HG03064 (cell line): ENCODE data around the gene UTS2B.
"Not testable (repeated sequence)": the region's sequence is repeated elsewhere in the genome, so short reads cannot be mapped to it uniquely, and the experiment has no call there.

ENCODE experiments used
- ATAC-seq: cut with Tn5 transposase; IDR thresholded peaks from one replicate; pipeline ENCODE4 v1.9.1; 2021; ENCODE audit warnings: low read depth; ENCODE audit not compliant: unreplicated experiment

UTS2B gene

DNA sequence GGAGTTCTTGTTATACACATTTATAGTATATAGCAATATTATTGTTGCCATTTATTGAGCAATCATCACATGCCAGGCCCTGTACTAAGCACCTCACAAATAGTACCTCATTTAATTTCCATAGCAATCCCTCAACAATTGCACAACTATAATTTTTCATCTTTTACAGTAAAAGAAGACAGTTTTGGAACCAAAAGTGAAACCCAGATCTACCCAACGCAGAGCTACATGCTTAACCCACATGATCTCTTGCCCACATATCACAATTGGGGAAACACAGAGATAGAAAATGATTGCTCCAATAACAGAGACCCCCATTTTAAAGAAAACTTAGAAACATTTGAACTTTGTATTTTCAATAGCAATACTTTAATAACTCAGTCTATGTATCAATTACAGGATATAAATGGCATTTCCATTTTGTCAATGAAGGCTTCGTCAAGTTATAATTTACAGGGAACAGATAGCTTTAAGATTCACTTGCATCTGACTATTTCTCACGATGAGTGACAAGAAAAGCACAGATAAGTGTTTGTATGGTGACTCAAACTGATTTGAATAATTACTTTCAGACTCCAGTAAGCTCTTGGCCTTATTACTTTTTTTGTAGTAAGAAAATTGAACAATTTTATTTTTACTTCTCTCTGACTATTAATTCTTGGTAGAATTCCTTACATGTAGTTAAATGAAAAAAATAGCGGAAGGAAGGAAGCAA, 39.9 kb downstream of the UTS2B start:
- ATAC-seq = peak; percentile 77

DNA sequence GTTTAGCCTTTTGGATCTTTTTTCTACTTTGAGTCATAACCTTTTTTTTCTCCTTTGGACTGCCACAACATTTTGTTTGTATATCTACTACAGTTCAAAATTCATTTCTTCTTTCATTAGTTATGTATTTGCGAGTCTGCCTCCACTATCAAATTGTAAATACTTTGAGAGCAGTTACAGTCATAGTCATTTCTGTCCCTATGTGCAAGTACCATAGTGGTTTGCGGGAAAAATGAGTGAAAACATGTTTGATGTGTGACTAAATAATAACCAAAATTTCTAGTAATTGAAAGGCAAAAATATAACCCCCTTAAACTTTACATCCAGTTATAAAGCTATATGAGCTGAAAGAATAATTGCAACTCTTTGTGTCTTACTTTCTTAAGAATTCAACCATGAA, 46.9 kb downstream of the UTS2B start:
- no peak for ATAC-seq

DNA sequence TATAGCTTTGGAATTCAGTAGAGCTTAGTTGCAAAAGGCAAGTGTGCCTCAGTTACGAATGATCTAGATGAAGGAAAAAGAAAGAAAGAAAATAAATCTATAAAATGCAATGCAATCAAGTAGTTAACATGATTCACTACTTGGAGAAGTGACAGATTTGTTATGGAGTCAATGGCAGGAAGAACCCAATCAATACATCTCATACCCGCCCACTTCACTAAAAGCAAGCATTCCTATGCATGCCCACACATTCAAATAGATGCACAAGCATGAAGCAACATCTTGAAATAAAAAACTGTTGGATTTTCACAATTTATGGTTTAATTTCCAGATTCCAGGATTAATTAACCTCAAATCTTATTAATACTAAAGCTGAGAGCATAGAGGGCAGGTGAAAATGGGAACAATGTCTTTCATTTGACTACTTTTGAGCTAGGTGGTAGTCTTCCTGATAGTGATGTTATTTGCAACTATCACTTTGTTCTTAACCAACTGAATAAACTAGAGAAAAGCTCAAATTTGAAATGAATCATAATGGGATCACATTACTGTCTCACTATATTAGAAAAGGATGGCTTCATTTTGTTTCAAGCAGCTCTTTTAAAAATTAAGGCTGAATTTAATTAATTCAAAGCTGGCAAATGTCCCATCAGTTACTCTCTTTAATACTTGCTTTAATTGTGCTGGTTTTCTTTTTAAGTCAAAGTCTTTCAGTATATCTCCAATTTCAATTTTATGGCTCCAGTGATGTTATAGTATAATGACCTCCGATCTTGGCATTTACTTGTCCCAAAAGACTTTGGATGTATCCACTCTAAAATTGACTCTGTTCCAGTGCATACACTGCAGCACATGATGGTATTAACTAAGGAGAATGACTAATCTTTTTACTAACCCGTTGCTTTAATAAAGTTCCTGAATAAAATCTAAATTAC, 47.8 kb downstream of the UTS2B start:
- no peak for ATAC-seq

DNA sequence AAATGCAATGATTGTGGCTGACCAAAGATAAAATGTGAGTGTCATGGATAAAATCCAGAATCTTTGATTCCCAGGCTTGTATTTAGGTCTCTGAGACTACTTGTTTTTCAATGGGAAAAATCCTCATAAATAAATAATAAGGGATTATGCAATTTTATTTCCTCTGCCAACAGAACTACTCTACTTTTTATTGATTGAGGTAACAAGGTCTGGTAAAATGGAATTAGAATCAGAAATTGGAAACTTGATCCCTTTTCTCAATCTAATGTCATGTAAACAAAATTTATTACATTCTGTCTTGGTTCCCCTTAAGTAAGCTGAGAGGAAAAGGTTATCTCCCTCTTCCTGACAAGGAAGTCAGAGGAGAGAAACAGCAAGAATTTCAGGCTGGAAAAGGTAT, 49.4 kb downstream of the UTS2B start:
- ATAC-seq = no peak

DNA sequence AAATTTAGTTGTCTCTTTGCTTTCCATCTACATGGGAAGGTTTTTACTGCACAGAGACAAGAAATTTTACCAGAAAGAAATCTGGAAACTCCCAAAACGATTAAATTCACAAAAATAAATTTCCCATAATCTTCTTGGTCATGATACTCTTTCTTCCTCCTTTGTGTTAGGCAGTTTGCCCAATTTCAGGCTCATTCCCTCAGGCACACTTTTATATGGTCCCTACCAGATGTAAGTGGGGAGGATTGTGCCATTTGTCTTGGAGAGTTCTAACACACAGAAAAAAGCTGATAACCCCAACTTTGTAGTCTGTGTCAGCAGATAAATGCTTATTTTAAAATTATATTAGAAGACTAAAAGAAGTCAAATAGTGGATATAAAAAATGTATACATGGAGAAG, 50.2 kb downstream of the UTS2B start:
- ATAC-seq = no peak

DNA sequence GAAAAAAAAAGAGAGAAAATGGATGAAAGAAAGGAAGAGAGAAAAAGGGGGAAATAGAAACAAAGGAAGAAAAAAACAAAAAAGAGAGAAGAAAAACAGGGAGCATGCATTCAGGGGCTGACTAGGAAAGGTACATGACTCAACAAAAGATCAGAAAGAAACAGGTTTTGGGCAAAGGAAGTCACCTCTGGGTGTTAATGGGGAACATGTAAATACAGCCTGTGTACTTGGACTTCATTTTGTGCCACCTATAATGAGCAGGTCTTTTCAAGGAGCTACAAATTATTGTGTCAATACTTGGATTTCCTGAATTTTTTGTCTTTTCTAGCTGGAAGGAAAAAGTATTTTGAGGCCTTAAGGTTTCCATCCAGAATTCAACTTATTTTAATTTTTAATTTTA, 54.6 kb downstream of the UTS2B start:
- no peak for ATAC-seq

DNA sequence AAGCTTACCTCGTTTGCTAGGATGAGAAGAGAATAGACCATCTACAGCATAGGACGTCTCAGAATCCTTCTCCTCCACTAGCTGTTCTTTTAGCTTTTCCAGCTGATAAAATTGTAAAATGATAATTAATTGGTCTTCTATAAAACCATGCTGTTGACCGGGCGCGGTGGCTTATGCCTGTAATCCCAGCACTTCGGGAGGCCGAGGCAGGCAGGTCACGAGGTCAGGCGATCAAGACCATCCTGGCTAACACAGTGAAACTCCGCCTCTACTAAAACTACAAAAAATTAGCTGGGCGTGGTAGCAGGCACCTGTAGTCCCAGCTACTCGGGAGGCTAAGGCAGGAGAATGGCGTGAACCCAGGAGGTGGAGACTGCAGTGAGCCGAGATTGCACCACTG, 55.1 kb downstream of the UTS2B start:
- not testable (repeated sequence) for ATAC-seq

DNA sequence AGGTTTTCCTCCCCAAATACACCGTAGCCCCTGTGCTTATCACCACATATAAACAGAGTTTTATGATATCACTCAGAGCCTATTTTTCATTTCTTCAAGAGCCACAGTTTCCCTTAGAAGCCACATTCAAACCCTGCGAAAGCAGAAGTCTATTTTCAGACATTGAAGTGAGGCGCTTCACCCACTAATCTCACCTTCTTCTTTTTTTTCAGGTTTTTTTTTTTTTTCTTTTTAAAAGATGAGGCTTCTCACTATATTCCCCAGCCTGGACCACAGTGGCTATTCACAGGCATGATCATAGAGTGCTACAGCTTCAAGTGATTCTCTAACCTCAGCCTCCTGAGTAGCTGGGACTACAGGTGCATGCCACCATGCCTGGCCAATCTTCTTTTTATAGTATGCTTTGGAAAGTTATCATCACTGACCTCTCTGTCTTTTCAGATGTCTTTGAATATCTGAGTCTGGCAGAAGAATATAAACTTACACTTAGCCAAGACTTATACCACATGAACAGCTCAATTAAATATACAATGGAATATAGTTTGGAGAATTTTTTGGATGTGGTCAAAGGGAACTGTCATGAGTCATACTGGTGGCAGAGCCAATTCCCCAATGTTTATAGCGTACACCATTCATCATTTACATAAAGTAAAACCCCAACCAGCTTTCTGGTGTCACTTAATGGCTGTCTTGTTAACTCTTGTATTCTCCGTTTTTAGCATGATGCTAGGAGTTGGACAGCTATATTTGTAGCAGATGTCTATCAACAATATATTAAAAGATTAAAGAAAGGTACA, 60.8 kb downstream of the UTS2B start:
- ATAC-seq = peak; percentile 61

DNA sequence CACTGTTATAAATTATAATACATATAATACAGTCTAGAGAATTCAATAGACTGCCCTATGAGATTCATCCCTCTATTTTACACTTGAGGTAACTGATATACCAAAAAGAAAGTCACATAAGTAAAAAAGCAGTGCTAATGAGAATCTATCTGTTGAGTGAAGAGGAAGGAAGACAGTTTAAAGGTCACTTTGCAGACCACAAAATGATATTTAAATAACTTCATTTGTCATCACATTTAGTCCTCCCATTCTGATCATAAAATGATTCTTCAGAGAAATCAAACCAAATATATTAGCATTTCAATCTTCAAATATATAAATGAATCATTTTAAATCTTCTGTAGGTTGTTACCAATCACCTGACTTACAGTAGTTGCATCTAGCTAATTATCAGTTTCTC, 61.6 kb downstream of the UTS2B start:
- ATAC-seq = no peak

DNA sequence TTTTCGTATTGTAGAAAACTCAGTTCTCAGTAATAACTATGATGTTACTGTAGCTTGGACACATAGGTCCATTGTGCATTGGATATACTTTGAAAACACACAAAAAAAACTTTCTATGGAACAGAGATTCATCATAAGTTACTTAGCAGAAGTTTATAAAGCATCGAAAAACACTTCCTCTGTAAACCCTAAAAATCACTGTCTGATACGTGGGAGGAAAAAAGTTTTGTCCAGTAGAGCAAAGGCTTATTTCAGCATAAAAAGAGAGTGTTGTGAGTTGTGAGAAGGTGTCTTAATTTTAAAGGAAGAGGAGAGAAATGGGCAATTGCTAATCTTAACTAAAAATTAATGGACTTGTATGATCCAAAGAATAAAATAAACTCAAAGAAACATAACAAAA, 66.5 kb downstream of the UTS2B start:
- no peak for ATAC-seq

DNA sequence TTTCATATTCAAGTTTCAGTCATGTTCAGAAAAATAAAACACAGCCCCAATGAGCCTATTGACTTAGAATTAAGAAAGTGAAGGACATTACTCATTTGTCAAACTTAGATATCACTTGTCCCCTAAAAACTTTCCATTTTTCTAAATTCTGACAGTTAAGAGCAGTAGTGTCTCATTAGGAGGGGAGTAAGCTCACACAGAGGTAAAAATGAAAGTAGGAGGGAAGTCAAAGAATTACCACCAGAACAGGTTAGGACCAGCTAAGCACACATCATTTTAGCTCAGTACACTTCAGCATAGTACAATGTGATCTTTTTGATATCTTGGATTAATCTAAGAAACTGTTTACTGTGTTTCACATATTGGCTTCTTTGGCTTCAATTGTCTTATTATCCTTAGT, 67.0 kb downstream of the UTS2B start:
- peak; percentile 72 for ATAC-seq

DNA sequence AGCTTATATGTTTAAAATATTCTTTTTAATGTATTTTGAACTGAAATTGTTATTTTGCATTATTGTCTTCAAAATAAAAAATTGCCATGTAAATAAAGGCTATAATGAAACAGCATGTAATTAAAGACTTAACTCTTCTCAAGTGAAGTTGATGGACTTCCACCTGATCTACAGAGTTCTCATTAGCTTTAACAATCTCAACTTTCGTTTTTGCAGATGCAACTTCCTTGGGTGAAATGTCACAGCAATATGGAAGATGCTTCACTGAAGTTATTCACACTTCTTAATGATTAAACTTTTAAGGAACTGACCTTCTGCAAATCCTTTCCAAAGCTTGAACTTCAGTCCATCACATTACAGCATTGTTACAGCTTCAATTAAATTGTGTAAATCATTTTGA, 67.7 kb downstream of the UTS2B start:
- ATAC-seq = peak; percentile 52

DNA sequence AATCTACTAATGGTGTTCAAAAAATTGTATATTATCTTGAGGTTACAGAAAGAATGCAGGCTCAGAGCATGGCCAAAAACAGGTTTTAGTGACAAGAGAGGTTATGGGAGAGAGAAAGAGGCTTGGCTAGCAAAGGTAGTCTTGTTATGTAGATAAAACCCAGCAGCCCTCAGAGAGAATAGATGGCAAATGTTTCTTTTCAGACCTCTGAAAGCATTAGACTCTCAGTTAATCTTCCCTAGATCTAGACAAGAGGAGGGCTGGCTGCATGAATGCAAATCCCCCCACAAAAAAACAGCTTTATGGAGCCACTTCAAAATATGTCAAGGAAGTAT, 69.1 kb downstream of the UTS2B start:
- ATAC-seq = no peak

DNA sequence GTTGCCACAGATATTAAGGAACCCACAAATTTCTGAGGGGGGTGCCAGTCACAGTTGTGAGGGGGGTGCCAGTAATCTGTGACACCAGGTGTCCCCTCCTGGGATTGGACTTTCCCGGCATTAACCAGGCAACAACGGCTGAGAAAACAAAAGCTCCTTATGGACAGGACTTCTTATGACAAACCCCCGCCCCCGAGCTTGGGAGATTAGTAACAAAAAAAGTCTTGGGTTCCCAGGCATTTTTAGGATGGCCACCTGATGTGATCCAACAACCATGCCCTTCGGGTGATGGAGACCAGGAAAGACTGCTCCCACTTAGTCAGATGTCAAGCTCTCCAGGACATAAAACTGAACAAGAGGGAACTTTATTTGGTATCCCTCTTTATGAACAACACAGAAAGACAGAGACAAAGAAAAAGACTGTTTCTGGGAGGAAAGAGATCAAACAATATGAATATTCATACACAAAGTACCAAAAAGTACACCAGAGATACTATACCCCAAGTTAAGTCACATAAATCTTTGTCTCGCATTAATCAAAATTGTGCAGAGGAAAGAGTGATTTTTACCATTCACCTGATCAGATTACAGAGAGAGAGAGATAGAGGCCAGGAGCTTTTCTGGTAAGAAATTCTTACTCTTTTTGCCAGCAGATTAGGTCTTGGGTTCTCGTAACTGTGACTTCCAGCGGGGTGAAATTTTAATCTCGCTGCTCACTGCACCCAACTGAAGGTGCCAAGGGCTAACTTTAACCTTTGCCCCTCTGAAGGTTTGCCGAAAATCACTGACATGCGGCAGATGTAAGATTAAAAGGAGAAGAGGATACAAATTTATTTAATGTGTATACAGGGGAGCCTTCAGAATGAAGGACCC, 69.7 kb downstream of the UTS2B start:
- ATAC-seq = no peak

DNA sequence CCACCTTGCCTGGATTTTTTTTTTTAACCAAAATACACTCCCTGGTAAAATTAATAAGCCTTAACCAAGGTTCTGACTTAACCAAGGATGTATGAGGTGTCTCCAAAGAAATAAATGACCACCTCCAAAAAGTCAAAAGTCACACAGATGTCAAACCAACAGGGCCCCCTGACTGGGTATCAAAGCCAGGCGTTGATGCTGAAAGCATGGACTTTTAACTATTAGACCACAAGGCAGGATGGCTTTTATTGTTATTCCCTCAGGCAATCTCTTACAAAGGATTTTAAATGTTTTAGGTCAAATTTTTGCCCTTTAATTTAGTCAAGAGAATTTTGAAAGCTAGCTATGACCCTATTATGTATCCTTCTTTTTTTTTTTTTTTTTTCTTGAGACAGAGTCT, 70.8 kb downstream of the UTS2B start:
- ATAC-seq = no peak

DNA sequence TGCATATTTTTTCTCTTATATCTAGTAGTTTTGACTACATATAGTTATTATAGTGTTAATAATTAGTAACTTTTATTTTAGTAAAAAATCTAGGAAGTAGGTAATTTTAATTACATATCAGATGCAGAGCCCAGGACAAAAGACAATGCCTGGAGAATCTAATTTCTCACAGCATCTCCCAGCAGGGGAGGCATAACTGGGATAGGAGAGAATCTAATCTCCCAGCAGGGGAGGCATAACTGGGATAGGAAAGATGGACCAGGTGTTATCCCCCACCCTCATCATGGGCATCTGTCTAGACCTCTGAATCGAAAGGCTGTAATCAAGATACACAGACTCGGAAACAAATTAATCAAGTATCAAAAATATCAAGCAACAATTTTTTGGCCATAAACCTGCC, 73.0 kb downstream of the UTS2B start:
- ATAC-seq = no peak

DNA sequence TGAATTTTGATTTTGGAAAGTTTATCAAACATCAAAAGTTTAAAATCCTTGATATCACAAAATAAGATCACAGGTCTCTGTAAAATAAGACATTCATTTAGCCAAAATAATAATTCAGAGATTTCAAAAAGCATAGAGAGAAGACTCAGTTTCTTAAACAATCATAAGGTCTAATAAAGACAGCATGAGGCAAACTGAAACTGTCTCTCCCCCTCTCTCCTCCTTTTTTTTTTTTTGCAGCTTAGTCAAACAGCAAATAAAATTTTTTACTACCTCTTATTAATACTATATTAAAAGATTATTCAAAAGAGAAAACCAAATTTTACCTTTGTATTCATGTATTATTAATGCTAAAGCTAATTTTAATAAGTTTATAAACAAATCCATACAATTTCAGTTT, 73.9 kb downstream of the UTS2B start:
- no peak for ATAC-seq

DNA sequence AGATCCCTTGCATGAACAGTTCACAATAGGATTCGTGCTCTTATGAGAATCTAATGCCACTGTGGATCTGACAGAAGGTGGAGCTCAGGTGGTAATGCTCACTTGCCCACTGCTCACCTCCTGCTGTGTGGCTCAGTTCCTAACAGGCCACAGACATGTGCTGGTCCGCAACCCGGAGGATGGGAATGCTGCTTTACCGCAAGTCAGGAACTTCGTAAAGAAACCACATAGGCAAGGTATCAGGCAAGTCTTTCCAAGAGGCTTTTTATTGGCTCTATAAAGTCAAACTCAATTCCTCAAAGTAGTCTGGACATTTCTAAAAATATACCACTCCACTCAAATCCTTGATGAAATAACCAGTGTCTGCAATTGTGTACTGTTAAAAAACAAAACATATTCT, 75.2 kb downstream of the UTS2B start:
- no peak for ATAC-seq

DNA sequence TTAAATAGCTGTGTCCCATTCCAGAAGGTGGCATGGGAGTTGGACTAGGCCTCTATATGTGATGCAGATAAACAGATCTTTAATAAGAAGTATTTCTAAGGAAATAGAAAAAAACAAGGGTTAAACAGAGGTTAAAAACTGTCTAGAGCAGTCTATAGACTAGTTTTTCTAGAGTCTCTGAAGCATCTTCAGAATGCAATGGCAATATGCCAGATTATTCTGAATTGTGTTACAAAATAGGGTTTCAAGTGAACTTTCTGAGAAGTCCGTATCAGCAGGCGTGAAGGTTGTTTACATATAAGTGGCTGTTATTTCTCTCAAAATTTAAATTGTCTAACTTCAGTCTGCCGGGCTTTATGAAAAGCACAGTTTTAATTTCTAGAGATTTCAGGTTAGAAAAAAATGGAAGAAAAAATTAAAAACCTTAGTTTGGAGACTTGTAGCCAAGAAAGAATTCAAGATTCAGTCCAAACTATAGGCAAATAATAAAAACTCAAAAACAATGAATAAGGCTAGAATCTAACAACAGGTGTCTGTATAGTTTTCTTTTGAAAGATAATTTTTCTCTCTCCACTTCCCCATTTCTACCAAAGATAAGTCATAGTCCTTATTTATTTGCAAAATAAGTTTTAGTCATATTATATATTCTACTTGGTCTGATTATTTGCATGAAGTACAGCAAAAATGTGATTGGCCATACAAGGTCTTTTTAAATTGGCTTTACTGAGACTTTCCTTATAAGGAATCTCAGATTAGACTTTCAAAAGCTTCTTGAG, 76.0 kb downstream of the UTS2B start:
- no peak for ATAC-seq
